Dermis blood vessel endothelial cell (primary cell): ENCODE measurements around the gene LRRC32. TPM values are rescaled to one million over a fixed set of nuclear protein-coding genes. Genes with fewer than 3 reads are reported as not detected.
A peak's percentile ranks its signal among the peaks of the same experiment; 100 is the strongest.

Experiments used
- DNase-seq: peaks from one replicate; pipeline ENCODE4 v3.0.0; 2010
- total RNA-seq: library from RNA; depleted of rRNA; stranded (reverse); fragments of >200 nt; gene quantifications from 2 replicates; pipeline ENCODE4 v1.2.3, GENCODE V29; 2014

Gene LRRC32
- total RNA-seq, result 80.8 and 98.6 TPM in 2 replicates

DNA sequence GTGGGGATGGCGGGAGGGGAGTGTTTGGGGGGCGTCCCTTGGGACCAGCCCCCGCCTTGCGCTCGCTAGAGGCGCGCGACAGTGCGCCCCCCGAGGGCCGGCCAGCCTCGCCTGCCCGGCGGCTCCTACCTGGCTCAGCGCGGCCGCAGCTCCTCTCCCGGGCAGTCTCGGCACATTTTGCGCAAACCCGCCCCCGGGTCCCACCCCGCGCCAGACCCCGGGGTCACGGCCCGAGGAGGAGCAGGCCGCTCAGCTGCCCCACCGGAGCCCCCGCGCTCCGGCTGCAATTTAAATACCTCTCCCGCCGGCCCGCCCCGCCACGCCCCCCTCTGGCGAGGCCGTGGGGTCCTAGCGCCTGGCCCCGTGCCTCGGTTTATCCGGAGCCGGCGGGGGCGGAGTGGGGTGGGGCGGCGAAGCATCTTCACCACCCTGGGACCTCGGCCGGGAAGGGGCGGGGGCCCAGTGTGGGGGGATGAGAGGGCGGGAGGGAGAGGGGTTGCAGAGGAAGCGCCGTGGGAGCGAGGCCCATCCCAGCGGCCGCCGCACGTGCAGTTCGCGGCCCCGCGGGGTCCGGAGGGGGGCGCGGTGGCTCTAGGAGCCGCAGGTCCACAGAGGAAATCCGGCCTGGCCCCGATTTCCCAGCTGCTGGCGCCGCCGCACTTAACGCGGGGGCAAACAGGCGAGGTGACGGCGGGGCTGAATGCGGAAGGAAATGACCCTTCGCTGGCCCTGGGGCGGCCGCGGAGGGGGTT, at the start of gene LRRC32:
Gene LRRC32, minus strand, starts transcription at position 263 of the 752 bp plus-strand sequence. CDS start 4,793 bp downstream, outside the sequence.
- DNase-seq, result peak; percentile 83

DNA sequence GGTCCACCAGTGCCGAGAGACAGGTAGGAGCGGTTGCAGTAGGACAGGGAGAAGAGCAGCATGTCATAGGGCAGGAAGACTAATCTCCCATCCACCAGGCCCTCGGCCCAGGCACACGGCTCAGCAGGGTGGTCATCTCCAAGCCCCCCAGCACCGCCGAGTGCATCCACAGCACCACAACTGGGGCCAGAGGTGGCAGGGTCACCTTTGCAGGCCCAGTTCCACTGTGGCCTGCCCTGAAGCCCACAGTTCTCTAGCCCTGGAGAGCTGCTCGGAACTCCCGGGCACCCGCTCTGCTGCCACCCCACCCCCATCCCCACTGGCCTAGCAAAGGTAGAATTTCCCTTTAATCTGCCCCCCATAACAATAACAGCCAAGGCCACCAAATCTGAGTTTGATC, 49.1 kb upstream of the LRRC32 start:
- no peak for DNase-seq

DNA sequence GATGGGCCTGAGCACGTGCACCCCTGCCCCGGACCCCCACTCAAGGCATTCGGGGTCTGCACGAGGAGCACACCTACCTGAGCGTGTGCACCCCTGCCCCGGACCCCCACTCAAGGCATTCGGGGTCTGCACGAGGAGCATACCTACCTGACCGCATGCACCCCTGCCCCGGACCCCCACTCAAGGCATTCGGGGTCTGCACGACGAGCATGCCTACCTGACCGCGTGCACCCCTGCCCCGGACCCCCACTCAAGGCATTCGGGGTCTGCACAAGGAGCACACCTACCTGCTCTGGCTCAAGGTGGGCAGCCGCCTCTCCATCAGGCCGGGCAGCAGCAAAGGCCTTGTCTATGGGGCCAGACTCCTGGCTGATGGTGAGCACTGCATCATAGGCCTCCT, 48.7 kb upstream of the LRRC32 start:
- no peak for DNase-seq

GRCh38 chr11:76717816-76718215, 47.3 kb upstream of the LRRC32 start:
- DNase-seq, result no peak

DNA sequence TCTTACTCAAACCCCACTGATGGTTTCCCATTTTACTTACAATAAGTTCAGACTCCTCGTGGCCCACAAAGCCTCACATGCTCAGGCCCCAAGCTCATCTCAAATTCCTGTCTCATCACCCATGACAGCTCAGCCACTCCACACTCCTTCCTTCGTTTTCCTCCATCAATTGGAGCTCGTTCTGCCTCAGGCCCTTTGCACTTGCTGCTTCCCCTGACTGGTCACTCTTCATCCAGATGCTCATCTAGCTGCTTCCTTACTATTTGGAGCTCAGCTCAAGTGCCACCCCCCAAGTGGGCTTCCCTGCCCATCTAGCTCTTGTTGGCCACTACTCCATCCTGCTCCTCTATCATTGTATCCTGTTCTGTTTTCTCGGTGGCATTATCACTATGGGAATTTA, 46.8 kb upstream of the LRRC32 start:
- DNase-seq, result no peak

DNA sequence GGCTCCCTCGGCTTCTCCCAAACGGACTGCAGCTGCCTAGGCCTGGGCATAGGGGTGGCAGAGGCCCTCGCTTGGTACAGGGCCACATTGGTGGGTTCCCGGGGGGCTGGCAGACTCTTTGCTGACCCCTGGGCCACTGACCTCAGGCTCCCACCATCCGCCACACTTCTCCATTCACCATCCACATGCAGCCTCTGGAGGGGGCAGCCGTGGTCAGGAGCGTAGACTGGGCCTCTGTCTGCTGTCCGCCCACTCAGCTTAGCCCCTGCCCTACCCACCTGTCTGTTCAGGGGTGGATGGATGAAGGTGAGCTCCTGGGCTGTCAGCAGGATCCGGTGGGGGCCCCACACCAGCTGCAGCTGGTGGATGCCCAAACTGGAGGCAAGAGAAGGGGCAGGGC, 45.7 kb upstream of the LRRC32 start:
- DNase-seq, result no peak

- DNase-seq, result no peak
These were observed 43.9 kb upstream of the LRRC32 start for GRCh38 chr11:76714493-76714892.

DNA sequence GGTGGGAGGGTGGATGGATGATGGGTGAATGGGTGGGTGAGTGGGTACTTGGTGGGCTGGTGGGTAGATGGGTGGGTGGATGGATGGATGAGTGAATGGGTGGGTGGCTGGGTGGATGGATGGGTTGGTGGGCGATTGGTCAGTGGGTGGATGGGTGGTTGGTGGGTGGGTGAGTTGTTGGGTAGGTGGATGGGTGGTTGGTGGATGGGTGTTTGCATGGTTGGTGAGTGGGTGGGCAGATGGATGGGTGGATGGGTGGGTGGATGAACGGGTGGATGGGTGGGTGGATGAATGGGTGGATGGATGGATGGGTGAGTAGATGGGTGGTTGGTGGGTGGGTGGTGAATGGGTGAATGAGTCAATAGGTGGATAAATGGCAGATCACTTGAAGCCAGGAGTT, 43.0 kb upstream of the LRRC32 start:
- no peak for DNase-seq

- no peak for DNase-seq
These were observed 41.6 kb upstream of the LRRC32 start for GRCh38 chr11:76712125-76712524.

DNA sequence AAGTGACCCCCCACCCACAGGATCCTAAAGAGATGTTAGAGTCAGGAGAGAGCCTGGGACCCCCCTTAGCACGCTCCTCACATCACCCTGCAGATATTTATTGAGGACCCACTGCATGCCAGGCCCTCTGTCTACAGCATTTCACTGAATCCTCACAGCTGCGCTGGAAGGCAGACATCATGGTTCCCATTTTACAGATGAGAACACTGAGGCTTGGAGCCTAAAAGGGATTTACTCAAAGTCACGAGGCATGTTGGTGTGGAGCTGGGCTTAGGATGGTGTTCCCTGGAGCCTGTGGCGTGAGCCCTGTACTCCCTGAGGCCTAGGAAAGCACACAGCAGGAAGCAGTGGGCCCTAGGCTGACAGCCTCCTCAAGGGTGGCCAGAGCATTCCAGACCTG, 39.2 kb upstream of the LRRC32 start:
- no peak for DNase-seq

DNA sequence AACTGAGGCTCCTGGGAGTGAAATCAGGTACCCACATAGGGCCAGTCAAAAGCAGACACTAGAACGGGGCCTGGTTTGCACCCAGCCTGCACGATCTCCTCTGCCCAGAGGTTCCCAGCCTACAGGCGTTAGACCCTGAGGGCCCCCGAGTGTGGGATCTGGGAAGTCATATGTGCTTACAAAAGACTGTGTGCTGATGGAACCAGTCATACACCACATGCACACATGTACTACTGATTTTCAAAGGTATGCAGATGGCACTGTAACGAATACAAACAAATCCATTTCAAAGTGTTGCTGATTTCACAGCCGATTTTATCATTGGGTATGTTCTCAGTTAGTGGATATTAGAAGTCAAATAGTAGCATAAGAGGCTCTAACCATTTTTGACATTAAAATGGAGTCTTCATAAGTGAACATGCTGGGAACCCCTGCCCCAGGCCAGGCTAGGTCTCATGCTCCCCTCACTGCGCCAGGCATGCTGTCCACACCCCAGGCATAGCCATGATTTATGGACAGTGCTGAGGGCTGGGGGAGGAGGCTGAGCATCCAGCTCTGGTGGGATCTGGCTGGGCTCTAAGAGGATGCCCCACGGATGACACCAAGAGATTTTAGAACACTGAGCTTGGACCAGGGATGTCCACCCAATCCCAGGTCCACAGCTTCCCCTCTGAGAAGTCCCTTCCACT, 38.6 kb upstream of the LRRC32 start:
- DNase-seq, result no peak

DNA sequence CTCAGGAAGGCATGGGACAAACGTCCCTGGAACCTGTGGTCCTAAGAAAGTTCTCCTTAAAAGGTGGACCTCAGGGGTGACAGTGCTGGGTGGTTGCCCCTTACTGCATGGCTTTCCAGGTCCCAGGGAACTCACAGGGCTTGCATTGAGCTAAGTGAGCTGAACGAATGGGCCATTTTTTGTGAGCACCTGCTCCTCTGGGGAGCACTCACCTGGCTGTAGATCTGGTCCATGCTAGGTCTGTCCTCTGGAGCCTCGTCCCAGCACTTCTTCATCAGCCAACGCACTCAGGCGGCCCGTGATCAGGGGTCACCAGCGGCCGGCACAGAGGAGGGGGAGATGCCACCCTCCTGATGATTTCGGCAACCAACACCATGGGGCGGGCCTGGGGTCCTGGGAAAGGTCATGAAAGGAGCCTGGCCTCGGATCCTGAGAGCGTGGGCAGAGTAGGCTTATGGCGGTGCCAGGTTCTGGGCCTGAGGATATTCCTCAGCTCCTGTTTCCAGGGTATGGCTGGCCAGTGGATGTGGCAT, 36.8 kb upstream of the LRRC32 start:
- DNase-seq, result no peak

DNA sequence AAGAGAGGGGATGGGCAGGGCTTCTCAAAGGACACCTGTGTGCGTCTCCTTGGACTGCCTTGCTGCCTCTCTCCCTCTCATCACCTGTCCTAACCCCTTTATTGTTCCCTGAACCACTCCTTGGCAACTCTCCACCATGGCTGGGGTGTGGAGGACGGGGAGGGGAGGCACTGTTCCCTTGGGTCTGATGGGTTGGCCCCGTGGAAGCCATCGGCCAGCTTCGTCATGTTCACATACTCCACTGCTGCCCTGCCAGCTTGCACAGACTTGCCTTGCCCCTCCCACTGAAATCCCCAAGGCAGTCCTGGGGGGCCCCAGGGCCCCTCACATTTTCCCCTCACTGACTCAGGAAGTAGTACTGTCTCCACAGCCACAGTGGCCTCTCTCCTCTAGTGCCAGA, 36.1 kb upstream of the LRRC32 start:
- no peak for DNase-seq

DNA sequence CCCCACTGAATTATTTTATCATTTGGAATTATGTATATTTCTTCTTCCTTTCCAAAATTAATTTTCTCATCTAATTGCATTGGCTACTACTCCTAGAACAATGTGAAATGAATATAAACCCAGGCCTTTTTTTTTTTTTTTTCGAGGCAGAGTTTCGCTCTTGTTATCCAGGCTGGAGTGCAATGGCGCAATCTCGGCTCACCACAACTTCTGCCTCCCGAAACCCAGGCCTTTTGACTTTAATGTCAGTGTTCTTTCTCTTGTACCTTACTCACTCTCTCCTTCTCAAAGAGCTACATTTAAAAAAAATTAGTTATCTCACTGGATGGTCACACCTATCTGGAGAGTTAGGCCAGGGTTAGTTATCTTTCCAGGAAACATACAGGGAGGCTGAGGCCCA, 35.3 kb upstream of the LRRC32 start:
- DNase-seq, result no peak

GRCh38 chr11:76704171-76704948, 33.8 kb upstream of the LRRC32 start:
- DNase-seq, result no peak

- DNase-seq, result no peak
These were observed 33.2 kb upstream of the LRRC32 start for GRCh38 chr11:76703707-76704106.

DNA sequence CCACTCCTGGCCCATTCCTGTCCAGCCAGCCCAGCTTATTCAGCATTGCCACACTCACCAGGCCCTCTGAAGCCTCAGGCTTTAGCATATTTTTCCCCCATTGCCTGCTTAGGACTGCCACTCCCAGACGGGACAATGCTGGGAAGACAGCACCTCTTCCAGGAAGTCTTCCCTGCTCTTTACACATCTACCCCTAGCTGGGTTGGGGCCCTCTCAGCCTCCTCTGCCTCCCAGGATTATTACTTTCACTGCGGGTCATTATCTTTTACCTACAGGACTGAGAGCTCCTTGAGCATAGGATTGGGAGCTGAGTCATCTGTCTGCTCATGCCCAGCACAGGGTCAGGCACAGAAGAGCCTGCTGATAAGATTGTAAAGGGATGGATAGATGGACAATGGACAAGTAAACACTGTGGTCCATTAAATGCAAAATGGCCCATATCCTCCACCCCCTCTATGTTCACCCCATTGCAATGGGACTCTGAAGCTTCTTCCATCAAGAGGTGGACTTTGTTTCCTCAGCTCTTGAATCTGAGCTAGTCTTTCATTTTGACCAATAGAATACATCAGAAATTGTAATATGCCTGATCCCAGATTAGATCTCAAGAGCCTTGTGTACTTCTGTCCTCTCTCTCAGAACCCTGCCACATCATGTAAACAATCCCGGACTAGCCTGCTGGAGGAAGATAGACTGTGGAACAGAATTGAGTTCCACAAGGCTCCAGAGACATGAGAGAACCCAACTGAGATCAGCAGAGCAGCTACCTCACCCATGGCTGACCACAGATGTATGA, 32.0 kb upstream of the LRRC32 start:
- no peak for DNase-seq

- DNase-seq, result no peak
These were observed 30.9 kb upstream of the LRRC32 start for GRCh38 chr11:76701294-76702040.

GRCh38 chr11:76700177-76701100, 29.9 kb upstream of the LRRC32 start:
- DNase-seq, result peak; percentile 94

- peak; percentile 30 for DNase-seq
These were observed 29.0 kb upstream of the LRRC32 start for GRCh38 chr11:76699451-76700091.
